Measurements from ENCODE around the gene SMYD1. TPM values are rescaled to one million over a fixed set of nuclear protein-coding genes. Genes with fewer than 3 reads are reported as not detected.

The SMYD1 gene
- total RNA-seq, 1 donor from 2014 or later = not detected

DNA sequence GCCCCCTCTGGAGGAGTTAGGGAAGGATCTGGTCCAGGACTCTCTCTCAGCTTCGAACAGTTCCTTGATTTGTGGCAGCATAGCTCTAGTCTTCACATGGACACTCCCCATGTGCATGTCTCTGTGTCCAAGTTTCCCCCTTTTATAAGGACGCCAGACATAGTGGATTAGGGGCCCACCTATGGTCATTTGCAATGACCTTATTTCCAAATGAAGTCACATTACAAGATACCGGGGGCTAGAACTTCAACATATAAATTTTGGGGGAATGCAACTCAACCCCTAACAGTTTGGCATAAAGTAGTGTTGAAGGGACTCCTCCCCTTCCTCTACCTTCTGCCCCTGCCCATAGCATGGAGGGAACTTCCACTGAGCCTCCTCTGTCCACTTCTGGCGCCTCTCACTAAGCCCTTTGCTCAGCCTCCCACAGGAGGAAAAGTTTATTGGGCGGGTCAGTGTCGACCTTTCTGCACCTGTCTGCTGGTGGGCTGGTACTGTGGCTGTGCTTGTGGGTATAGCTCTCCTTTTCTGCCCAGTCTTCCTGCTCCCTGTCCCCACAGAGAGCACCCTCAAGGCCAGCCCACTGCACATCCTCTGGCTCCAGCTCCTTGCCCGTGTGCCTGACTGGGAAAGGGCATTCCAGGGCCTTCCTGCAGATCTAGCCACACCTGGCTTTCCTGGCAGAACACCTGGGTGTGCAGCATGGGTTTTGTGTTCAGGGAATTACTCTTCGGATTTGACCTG, 54.7 kb downstream of the SMYD1 start:
- no peak for DNase-seq (ENCODE audit: low spot score)

DNA sequence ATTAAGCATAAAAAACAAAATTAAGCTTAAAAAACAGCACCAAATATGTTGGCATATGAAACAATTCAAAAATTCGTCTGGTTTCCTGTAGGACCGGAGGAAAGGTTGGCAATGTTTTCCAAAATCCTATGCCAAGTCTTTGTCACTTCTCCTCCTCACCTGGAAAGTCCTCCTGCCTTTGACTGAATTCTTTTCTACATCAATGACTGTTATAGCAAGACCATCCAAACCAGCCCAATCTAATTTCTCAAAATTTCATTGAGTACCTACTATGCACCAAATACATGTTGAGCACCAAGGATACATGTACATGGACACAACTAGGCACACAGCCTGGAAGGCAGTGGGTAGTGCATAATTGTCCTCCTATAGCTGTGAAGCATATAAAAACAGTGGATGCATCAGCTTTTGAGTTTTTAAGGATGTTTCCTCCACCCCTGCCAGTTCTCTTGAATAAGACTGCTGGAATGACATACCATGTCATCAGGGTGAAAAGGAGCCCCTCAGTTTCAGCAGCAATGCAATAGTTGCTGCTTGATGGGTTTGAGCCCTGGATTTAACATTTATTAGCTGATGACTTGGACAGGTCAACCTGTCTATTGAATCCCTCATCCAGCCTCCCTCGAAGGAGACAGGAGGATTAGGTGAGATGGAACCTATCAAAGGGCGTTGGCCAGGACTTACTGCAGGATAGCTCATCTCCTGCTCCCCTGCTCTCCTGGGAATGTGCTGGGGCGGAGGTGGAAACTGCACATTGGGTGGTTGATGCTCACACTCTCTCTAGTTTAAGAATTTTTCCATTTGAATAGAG, 55.7 kb downstream of the SMYD1 start:
- no peak for DNase-seq (ENCODE audit: low spot score)

GRCh38 chr2:88123975-88124917, 56.6 kb downstream of the SMYD1 start:
- no peak for DNase-seq (ENCODE audit: low spot score)

DNA sequence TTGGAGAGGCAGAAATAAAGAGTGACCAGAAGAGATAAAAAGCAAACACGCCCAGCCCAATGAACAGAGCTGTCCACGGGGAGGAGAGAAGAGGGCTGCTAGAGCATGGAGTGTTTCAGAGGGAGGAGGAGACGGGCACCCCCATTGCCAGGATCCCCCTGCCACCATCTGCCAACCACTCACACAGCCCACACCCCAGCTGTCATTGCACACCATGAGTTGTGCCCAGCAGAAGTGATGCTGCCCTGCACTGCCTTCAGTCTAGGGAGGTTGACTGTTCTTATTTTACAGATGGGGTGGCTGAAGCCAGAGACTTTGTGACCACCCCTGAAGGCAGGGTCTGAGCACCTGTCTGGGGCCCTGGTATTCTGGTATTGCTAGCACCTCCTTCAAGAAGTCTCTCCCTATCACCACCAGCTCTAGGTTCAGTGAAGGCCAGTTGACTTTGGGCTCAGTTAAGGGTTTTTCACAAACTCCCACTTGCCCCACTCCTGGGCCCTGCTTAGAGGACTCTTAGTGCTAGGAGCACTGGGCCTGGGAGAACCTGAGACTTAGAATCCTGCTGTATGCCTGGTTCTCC, 57.8 kb downstream of the SMYD1 start:
- no peak for DNase-seq (ENCODE audit: low spot score)

- no peak for DNase-seq (ENCODE audit: low spot score)
Observed at GRCh38 chr2:88125924-88126771, 58.5 kb downstream of the SMYD1 start.

DNA sequence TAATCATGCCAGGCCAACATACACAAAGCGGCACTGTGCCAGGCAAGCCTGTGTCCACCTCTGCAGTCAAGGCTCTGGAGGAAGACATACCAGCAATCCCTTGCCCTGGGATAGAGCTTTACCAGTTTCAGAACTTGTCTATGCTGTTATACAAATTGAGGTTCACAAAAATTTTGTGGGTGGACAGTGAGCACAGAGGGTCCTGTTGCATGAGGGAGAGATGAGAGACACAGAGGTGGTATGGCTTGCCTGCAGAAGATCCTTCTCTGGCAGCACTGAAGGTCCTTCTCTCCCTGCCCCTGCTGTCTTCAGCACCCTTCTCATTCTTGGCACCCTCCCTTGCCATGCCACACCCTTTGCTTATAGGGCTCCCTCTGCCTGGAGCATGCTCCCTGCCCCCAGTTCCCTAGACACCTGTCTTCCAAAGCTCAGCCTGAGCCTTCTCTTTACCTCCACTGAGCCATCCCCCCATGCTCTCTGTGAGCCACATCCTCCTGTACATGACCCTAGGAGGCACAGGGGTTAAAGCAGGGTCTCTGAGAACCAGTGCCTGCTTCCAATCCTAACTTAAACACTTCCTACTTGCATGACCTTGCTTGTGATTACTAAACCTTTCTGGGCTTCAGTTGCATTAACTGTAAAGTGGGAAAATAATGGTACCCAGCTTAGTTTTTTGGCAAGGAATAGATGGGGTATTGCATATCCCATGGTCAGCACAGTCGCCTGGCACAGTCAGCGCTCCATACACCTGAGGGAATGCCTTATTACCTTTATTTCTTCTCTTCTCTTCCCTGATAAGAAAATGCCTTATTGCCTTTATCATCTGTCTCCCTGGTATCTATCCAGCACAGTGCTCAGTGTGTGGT, 59.4 kb downstream of the SMYD1 start:
- DNase-seq (ENCODE audit: low spot score) = no peak

- no peak for DNase-seq (ENCODE audit: low spot score)
Observed at GRCh38 chr2:88127638-88127887, 59.9 kb downstream of the SMYD1 start.

DNA sequence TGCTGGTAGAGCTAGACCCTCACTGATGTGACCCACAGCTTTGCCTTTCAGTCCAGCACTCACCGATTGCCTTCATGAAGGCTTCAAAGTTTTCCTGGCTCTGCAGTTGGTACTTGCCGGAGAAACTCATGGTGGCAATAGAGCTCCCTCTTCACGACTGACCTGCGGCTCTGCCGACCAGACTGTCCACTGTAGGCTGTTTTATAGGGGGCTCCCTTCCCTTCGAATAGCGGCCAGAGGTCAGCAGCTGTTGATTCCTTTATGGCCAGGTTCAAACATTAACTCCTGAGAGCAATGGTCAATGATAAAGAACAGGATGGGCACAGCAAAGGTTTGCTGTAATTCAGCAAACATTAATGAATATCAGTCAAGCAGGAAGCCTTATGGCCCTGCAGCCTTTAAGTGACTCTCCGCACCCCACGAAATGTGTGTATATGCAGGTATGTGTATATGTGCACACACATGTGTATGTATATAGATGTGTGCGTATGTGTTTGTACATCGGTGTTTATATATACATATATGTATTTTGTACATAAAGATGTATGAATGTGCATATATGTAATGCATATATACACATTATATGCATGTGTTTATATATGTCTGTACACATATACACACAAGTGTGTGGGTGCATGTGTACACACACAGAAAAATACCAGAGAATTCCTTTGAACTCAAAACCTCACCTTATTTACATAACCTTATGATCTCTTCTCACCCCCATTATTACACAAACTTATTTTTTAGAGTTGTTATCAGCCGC, 60.4 kb downstream of the SMYD1 start, which contains the start of gene FABP1:
Gene FABP1, minus strand, starts transcription at position 175 of the 766 bp plus-strand sequence. Its CDS starts 45 bp downstream, at position 130.
- no peak for DNase-seq (ENCODE audit: low spot score)

GRCh38 chr2:88128654-88129312, 61.2 kb downstream of the SMYD1 start:
- DNase-seq (ENCODE audit: low spot score) = no peak

- no peak for DNase-seq (ENCODE audit: low spot score)
Observed at GRCh38 chr2:88129313-88129959, 61.8 kb downstream of the SMYD1 start.

DNA sequence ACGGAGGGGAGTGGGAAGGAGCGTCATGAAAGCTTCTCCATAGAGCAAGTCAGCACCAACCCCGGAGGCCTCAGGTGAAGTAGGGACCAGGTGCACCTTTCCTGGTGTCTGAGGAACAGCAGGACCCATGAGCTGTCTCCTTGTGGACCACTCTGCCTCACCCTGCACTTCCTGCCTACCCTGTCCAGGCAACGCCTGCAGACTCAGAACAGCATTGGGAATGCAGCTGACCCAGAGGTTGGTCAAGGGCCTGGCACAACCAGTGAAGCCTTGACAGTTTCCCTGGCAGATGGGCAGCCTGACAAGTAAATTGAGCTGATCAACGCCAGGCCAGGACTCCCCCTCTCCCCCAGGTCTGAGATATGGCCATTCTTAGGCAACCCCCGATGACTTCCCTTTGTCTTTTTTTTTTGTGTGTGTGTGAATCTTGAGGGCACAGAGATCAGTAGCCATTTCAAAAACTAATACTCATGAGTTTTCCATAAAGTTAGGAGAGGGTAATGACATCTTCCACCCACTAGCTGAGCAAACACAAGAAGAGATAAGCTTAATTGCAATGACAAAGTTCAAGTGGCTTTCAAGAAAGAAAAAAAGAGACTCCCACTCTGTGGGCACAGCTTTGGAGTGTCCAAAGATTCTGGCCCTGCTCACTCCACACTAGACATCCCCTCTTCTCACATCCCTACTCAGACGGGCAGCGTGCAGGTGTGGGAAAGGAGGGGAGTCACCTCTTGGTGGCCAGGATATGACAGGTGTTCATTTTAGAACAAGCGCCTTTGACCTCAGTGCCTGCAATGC, 63.8 kb downstream of the SMYD1 start:
- DNase-seq (ENCODE audit: low spot score) = no peak

- DNase-seq (ENCODE audit: low spot score) = no peak
Observed at GRCh38 chr2:88131999-88132368, 64.4 kb downstream of the SMYD1 start.

GRCh38 chr2:88133875-88134274, 66.2 kb downstream of the SMYD1 start:
- DNase-seq (ENCODE audit: low spot score) = no peak

DNA sequence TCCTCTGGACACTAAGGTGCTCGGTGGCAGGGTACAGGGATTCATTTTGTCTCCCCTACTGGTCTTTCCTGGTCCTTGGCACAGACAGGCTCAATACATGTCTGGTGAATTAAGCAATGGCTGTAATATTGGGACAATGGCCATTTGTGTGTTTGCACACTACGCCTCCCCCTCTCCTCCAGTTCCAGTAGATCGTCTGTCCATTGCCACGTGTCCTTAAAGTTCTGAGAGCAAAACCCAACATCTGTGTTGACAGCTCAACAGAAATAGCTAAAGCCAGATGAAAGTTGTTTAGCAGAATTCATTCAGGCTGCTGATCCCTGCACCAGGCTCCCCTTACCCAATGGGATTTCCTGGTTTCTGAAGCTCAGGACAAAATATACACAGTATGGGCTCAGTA, 69.2 kb downstream of the SMYD1 start:
- no peak for DNase-seq (ENCODE audit: low spot score)

GRCh38 chr2:88137833-88138232, 70.2 kb downstream of the SMYD1 start:
- DNase-seq (ENCODE audit: low spot score) = no peak

- no peak for DNase-seq (ENCODE audit: low spot score)
Observed at GRCh38 chr2:88139203-88139702, 71.6 kb downstream of the SMYD1 start.

DNA sequence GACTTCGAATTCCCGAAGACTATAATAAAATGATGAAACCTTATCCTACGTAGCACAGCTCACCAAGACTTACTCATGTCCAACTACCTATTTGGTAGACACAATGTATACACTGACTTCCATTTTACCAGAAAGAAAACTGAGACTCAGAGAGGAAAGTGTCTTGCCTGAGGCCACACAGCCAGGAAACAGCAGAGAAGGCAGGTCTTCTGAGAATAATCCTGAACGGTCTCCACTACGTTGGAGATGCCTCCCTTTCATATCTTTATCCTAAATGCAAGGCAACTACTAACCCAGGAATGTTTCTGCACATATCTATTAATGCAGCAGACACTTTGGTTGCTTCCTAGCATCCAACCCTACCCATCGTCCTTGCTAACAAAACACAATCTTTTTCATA, 72.2 kb downstream of the SMYD1 start:
- DNase-seq (ENCODE audit: low spot score) = no peak

Measured in ureter (tissue), 1 donor.